Measurements from ENCODE around the gene CNTN5.

Gene CNTN5

GRCh38 chr11:99171330-99171729, 150.6 kb downstream of the CNTN5 start:
- H3K4me1 Mint-ChIP-seq: no peaks in the 10 kb centered on the region
- no peak for TF ChIP-seq CTCF (IDR thresholded peaks at IDR 0.05; ENCODE audit: unreplicated experiment in 3 of 3)
- H3K9me3 Mint-ChIP-seq: no peaks in the 10 kb centered on the region
- no peaks in the 10 kb centered on the region for H3K27me3 Mint-ChIP-seq (ENCODE audit: low read depth)
- H3K4me3 Mint-ChIP-seq: no peak overlapping the region
- H3K27ac Mint-ChIP-seq: no peak overlapping the region
- no peaks in the 10 kb centered on the region for H3K36me3 Mint-ChIP-seq (ENCODE audit: low read depth)

- TF ChIP-seq CTCF (IDR thresholded peaks at IDR 0.05; ENCODE audit: unreplicated experiment in 3 of 3): no peak
- no peaks in the 10 kb centered on the region for H3K36me3 Mint-ChIP-seq (ENCODE audit: low read depth)
- H3K4me3 Mint-ChIP-seq: no peak overlapping the region
- H3K4me1 Mint-ChIP-seq: no peaks in the 10 kb centered on the region
- H3K27me3 Mint-ChIP-seq (ENCODE audit: low read depth): no peaks in the 10 kb centered on the region
- no peak overlapping the region for H3K27ac Mint-ChIP-seq
- H3K9me3 Mint-ChIP-seq: no peaks in the 10 kb centered on the region
These were observed 155.7 kb downstream of the CNTN5 start for GRCh38 chr11:99176430-99176829.

GRCh38 chr11:99177446-99177845, 156.7 kb downstream of the CNTN5 start:
- TF ChIP-seq CTCF (IDR thresholded peaks at IDR 0.05; ENCODE audit: unreplicated experiment in 3 of 3): no peak
- Mint-ChIP-seq H3K27ac (no peak overlapping the region), H3K9me3 (no peaks in the 10 kb centered on the region), H3K4me1 (no peaks in the 10 kb centered on the region), H3K27me3 (ENCODE audit: low read depth) (no peaks in the 10 kb centered on the region), H3K36me3 (ENCODE audit: low read depth) (no peaks in the 10 kb centered on the region), H3K4me3 (no peak overlapping the region)

GRCh38 chr11:99184146-99184545, 163.4 kb downstream of the CNTN5 start:
- Mint-ChIP-seq H3K27ac (no peak overlapping the region), H3K9me3 (no peaks in the 10 kb centered on the region), H3K4me1 (no peaks in the 10 kb centered on the region), H3K4me3 (no peak overlapping the region), H3K36me3 (ENCODE audit: low read depth) (no peaks in the 10 kb centered on the region), H3K27me3 (ENCODE audit: low read depth) (no peaks in the 10 kb centered on the region)
- TF ChIP-seq CTCF (IDR thresholded peaks at IDR 0.05; ENCODE audit: unreplicated experiment in 3 of 3): no peak

- no peak overlapping the region for H3K27ac Mint-ChIP-seq
- TF ChIP-seq CTCF (IDR thresholded peaks at IDR 0.05; ENCODE audit: unreplicated experiment in 3 of 3): no peak
- no peaks in the 10 kb centered on the region for H3K9me3 Mint-ChIP-seq
- H3K36me3 Mint-ChIP-seq (ENCODE audit: low read depth): no peaks in the 10 kb centered on the region
- no peak overlapping the region for H3K4me3 Mint-ChIP-seq
- no peaks in the 10 kb centered on the region for H3K27me3 Mint-ChIP-seq (ENCODE audit: low read depth)
- H3K4me1 Mint-ChIP-seq: no peaks in the 10 kb centered on the region
These were observed 167.5 kb downstream of the CNTN5 start for GRCh38 chr11:99188221-99188620.

GRCh38 chr11:99192716-99193115, 172.0 kb downstream of the CNTN5 start:
- Mint-ChIP-seq H3K27me3 (ENCODE audit: low read depth) (no peaks in the 10 kb centered on the region), H3K4me3 (no peak overlapping the region), H3K4me1 (no peaks in the 10 kb centered on the region), H3K27ac (no peak overlapping the region), H3K36me3 (ENCODE audit: low read depth) (no peaks in the 10 kb centered on the region), H3K9me3 (no peaks in the 10 kb centered on the region)
- TF ChIP-seq CTCF (IDR thresholded peaks at IDR 0.05; ENCODE audit: unreplicated experiment in 3 of 3): no peak
